Breast epithelium (tissue), 4 donors: ENCODE data around the gene CCDC187. TPM values are rescaled to one million over a fixed set of nuclear protein-coding genes. Genes with fewer than 3 reads are reported as not detected.
A peak's percentile ranks its signal among the peaks of the same experiment; 100 is the strongest.
"Not testable (repeated sequence)": the region's sequence is repeated elsewhere in the genome, so short reads cannot be mapped to it uniquely, and the experiment has no call there.

Experiments
- DNase-seq, 2 donors: peaks; one replicate each; pipeline ENCODE4 v3.0.0-alpha.2; 2019; ENCODE audit warnings: low spot score in 2 of 2
- H3K27ac ChIP-seq, 2 donors: fragments of 200-600 bp; sonication (generic) in 1 of 2; one replicate each; pipeline ENCODE4 v1.5.1; 2016 to 2019; ENCODE audit warnings: mild to moderate bottlenecking in 1 of 2
- H3K27me3 ChIP-seq, 2 donors: fragments of 200-600 bp; sonication (generic) in 1 of 2; one replicate each; pipeline versions ENCODE4 v1.5.1 to v1.6.0; 2017 to 2019; ENCODE audit warnings: control low read depth in 1 of 2, mild to moderate bottlenecking in 1 of 2
- H3K36me3 ChIP-seq: fragments of 200-600 bp; one replicate; pipeline ENCODE4 v1.5.1; 2019
- H3K4me1 ChIP-seq, 2 donors: fragments of 200-600 bp; sonication (generic); one replicate each; pipeline ENCODE4 v1.5.1; 2016 to 2019; ENCODE audit warnings: control low read depth in 1 of 2
- H3K4me3 ChIP-seq, 3 donors: fragments of 200-600 bp; sonication (generic); 1 replicate in 2 of 3; 2 replicates in 1 of 3; pipeline ENCODE4 v1.5.1; 2016 to 2019; ENCODE audit warnings: mild to moderate bottlenecking in 3 of 3, moderate library complexity in 2 of 3
- H3K9me3 ChIP-seq, 2 donors: fragments of 200-600 bp; sonication (generic) in 1 of 2; one replicate each; pipeline ENCODE4 v1.5.1; 2016 to 2019; ENCODE audit warnings: control low read depth in 1 of 2
- POLR2A ChIP-seq: fragments of 450-650 bp; IDR thresholded peaks from one replicate; pipeline ENCODE4 v1.6.1; 2016; ENCODE audit warnings: antibody characterized with exemption, mild to moderate bottlenecking, moderate library complexity
- POLR2AphosphoS5 ChIP-seq, 3 donors: sonication (generic); formaldehyde crosslinking; IDR thresholded peaks; one replicate each; pipeline ENCODE4 v1.6.1; 2017; ENCODE audit warnings: antibody characterized with exemption in 3 of 3
- intact Hi-C: fragments of 100-400 bp; cut with DNase I; formaldehyde crosslinking; loops from one replicate; pipeline ENCODE4 v1.15.1; 2023; ENCODE audit warnings: low total_unique reads
- total RNA-seq, 3 donors: library from RNA; depleted of rRNA; stranded (reverse); fragments of >200 nt; gene quantifications; one replicate each; pipeline ENCODE4 v1.1.0, GENCODE V29; 2016
- TF ChIP-seq, protein P1 (sequence below), 3 donors: fragments of 450-650 bp; IDR thresholded peaks; one replicate each; pipeline ENCODE4 v1.5.1; 2016 to 2017; ENCODE audit warnings: antibody characterized with exemption in 3 of 3, mild to moderate bottlenecking in 3 of 3, moderate library complexity in 3 of 3

CCDC187 gene
- total RNA-seq: not detected

DNA sequence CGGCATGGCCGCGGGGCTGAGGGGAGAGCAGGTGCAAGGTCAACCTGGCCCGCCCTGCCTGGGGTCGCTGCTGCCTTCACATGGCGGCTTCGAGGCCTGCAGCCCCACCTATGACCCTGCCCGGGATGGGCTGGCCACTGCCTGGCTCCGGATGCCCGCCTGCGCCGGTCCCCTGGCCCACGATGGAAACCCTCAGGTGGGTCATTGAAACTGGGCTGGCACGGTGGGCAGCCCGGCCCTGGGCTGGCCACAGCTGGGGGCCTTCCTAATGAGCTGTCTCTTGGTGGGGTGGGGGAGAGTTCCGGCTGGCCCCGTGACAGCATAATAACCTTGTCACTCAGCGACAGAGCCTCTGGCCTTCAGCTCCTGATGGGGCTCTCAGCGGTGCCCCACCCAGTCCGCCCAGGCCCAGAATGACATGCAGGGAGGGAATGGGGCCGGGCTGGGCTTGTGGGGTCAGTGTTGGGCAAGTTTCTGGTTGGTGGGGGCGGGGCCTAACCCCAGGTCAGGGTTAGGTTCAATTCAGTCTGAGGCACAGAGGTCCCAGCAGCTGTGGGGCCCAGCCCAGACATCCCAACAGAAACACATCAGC, at the start of gene CCDC187:
TSS of gene CCDC187 (minus strand) at position 270 of the 592 bp plus-strand sequence. CDS start at position 6, 264 bp downstream.
- DNase-seq: no peak
- no peak within 1 kb of the TSS for H3K4me3 ChIP-seq
- intact Hi-C loops: no loop called here
- no peaks in the 10 kb centered on the region for H3K9me3 ChIP-seq
- no peak for TF ChIP-seq POLR2AphosphoS5 (IDR thresholded peaks at IDR 0.05)
- no peak for TF ChIP-seq POLR2A
- TF ChIP-seq, protein P1, sequence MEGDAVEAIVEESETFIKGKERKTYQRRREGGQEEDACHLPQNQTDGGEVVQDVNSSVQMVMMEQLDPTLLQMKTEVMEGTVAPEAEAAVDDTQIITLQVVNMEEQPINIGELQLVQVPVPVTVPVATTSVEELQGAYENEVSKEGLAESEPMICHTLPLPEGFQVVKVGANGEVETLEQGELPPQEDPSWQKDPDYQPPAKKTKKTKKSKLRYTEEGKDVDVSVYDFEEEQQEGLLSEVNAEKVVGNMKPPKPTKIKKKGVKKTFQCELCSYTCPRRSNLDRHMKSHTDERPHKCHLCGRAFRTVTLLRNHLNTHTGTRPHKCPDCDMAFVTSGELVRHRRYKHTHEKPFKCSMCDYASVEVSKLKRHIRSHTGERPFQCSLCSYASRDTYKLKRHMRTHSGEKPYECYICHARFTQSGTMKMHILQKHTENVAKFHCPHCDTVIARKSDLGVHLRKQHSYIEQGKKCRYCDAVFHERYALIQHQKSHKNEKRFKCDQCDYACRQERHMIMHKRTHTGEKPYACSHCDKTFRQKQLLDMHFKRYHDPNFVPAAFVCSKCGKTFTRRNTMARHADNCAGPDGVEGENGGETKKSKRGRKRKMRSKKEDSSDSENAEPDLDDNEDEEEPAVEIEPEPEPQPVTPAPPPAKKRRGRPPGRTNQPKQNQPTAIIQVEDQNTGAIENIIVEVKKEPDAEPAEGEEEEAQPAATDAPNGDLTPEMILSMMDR (IDR thresholded peaks at IDR 0.05): no peak
- no peaks in the 10 kb centered on the region for H3K4me1 ChIP-seq
- no peaks in the 10 kb centered on the region for H3K36me3 ChIP-seq
- H3K27me3 ChIP-seq: peaks cover 3 to 20% of the 10 kb centered on the region in 2 donors
- H3K27ac ChIP-seq: no peak within 1 kb of the TSS

DNA sequence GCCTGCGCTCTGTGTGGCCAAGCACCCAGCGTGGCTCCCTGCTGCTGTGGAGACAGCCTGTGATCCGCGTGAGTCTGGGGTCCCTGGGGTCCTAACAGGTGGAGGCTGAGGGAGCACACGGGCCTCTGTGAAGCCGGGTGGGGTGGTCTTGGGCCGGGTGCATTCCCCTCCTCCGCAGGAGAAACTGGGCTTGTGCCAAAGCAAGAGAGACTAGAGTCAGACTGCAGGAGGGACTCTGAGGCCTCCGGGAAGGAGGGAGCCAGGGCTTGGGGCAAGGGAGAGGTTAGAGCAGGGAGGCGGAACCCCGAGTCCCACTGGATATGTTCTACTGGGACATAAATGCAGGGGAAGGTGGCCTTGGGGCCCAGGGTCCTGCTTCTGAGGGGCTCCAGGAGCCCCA, 49.2 kb upstream of the CCDC187 start:
- H3K4me3 ChIP-seq: no peak overlapping the region
- H3K9me3 ChIP-seq: no peaks in the 10 kb centered on the region
- no peaks in the 10 kb centered on the region for H3K4me1 ChIP-seq
- intact Hi-C loops: no loop called here
- H3K36me3 ChIP-seq: no peaks in the 10 kb centered on the region
- H3K27ac ChIP-seq: no peak overlapping the region
- H3K27me3 ChIP-seq: no peaks in the 10 kb centered on the region
- TF ChIP-seq, protein P1 (IDR thresholded peaks at IDR 0.05): no peak
- TF ChIP-seq POLR2A (no peak), POLR2AphosphoS5 (IDR thresholded peaks at IDR 0.05) (no peak)
- DNase-seq: no peak

DNA sequence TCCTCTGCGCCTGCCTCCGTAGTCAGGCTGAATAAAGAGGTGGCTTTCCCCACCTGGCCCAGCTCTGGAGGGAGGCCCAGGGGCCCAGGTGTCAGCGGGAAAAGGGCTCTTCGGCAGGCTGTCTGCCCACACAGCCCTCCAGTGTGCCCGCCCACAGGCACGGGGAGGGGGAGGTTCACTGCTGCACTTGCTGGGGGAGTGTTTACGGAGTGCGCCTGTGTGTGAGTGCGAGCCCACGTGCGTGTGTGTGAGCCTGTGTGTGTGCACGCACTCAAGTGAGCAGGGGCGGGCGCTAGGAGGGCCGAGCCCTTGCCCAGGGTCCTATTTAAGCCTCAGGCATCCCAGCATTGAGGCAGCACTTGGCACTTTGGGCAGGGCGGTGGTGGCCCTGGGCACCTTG, 48.8 kb upstream of the CCDC187 start:
- no peaks in the 10 kb centered on the region for H3K4me1 ChIP-seq
- intact Hi-C loops: no loop called here
- H3K27ac ChIP-seq: no peak overlapping the region
- no peaks in the 10 kb centered on the region for H3K9me3 ChIP-seq
- H3K36me3 ChIP-seq: no peaks in the 10 kb centered on the region
- H3K27me3 ChIP-seq: no peaks in the 10 kb centered on the region
- TF ChIP-seq, protein P1 (IDR thresholded peaks at IDR 0.05): no peak
- TF ChIP-seq POLR2A (no peak), POLR2AphosphoS5 (IDR thresholded peaks at IDR 0.05) (no peak)
- peak overlapping the region in 1 of 3 donors; percentile 31 for H3K4me3 ChIP-seq
- DNase-seq: no peak

DNA sequence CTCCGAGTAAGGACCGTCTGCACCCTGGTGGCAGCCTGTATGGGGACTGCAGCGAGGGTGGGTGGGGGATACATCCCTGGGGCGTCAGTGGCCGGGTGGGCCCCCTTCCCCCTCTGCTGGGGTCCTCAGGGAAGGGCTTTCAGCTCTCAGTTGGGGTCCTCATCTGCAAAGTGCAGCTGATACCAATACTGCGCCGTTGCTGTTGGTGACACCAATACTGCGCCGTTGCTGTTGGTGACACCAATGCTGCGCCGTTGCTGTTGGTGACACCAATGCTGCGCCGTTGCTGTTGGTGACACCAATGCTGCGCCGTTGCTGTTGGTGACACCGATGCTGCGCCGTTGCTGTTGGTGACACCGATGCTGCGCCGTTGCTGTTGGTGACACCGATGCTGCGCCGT, 48.0 kb upstream of the CCDC187 start:
- peak overlapping the region in 1 of 3 donors; percentile 22 for H3K4me3 ChIP-seq
- intact Hi-C loops, H3K9me3 ChIP-seq, DNase-seq, H3K36me3 ChIP-seq, H3K4me1 ChIP-seq, H3K27me3 ChIP-seq, H3K27ac ChIP-seq: not testable (repeated sequence)

DNA sequence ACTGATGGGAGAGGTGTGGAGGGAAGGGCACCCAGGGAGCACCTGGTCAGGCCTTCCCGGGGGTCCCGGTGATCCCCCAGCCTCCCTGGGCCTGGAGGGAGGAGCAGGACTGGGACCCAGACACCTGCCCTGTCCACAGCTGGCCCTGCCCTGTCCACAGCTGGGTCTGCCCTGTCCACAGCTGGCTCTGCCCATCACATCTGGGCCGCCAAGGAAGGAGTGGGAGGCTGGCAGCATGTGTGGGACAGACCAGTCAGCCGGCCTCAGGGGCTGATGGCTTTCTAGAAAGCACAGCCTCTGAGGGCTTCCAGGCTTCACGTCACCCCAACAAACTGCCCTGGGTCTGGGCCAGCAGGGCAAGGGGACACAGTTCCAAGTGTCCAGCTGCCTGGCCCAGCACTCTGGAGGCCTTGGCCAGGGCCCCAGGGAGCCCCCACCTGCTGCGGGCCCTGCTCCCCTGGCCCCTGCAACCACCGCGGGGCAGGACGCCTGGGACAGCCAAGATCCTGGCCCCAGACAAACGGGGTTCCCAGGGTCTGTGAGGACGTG, 47.4 kb upstream of the CCDC187 start:
- no peak for DNase-seq
- TF ChIP-seq POLR2AphosphoS5 (IDR thresholded peaks at IDR 0.05) (no peak), POLR2A (no peak)
- TF ChIP-seq, protein P1 (IDR thresholded peaks at IDR 0.05): no peak
- intact Hi-C loops: no loop called here
- Histone ChIP-seq H3K4me3 (peak overlapping the region in 1 of 3 donors; percentile 22), H3K27ac (no peak overlapping the region), H3K4me1 (no peaks in the 10 kb centered on the region), H3K27me3 (no peaks in the 10 kb centered on the region), H3K36me3 (no peaks in the 10 kb centered on the region), H3K9me3 (no peaks in the 10 kb centered on the region)
